H9 (cell line): ENCODE data around the gene SUMF1. TPM values are rescaled to one million over a fixed set of nuclear protein-coding genes. Genes with fewer than 3 reads are reported as not detected.
A peak's percentile ranks its signal among the peaks of the same experiment; 100 is the strongest.

ENCODE experiments used
- DNase-seq: peaks from one replicate; pipeline ENCODE4 v3.0.0-alpha.2; 2017
- H2AFZ ChIP-seq: one replicate; pipeline ENCODE4 v1.6.1; 2013; ENCODE audit warnings: mild to moderate bottlenecking, low read length, control low read depth, moderate library complexity
- H2AK5ac ChIP-seq: 2 replicates; pipeline ENCODE4 v1.6.1; 2013; ENCODE audit warnings: low read length, control low read depth, mixed read lengths; ENCODE audit not compliant: insufficient read length
- H2BK120ac ChIP-seq: one replicate; pipeline ENCODE4 v1.6.1; 2013; ENCODE audit warnings: low read depth, mild to moderate bottlenecking, low read length, control low read depth, inconsistent platforms; ENCODE audit not compliant: poor library complexity, severe bottlenecking
- H2BK12ac ChIP-seq: 2 replicates; pipeline ENCODE4 v1.6.1; 2013; ENCODE audit warnings: low read length, control low read depth, mixed read lengths, low read depth; ENCODE audit not compliant: insufficient read length
- H2BK15ac ChIP-seq: 2 replicates; pipeline ENCODE4 v1.6.1; 2013; ENCODE audit warnings: low read depth, low read length, control low read depth
- H2BK20ac ChIP-seq: one replicate; pipeline ENCODE4 v1.6.1; 2013; ENCODE audit warnings: low read depth, mild to moderate bottlenecking, low read length, control low read depth, inconsistent platforms; ENCODE audit not compliant: poor library complexity, severe bottlenecking
- H2BK5ac ChIP-seq: 2 replicates; pipeline ENCODE4 v1.6.1; 2013; ENCODE audit warnings: low read length, control low read depth, mixed read lengths; ENCODE audit not compliant: insufficient read length
- H3K14ac ChIP-seq: 2 replicates; pipeline ENCODE4 v1.6.1; 2013; ENCODE audit warnings: low read length, control low read depth; ENCODE audit not compliant: insufficient read depth
- H3K18ac ChIP-seq: 2 replicates; pipeline ENCODE4 v1.6.1; 2013; ENCODE audit warnings: low read depth, mild to moderate bottlenecking, mixed read lengths, low read length, control low read depth; ENCODE audit not compliant: insufficient read length
- H3K23ac ChIP-seq: 2 replicates; pipeline ENCODE4 v1.6.1; 2013; ENCODE audit warnings: low read length, control low read depth, mixed read lengths, low read depth; ENCODE audit not compliant: insufficient read length
- H3K23me2 ChIP-seq: 2 replicates; pipeline ENCODE4 v1.6.1; 2013; ENCODE audit warnings: low read depth, mild to moderate bottlenecking, mixed read lengths, low read length, control low read depth; ENCODE audit not compliant: insufficient read length, poor library complexity, severe bottlenecking
- H3K27ac ChIP-seq: 2 replicates; pipeline ENCODE4 v1.5.1; 2013; ENCODE audit warnings: low read length, control low read depth, mixed read lengths, low read depth; ENCODE audit not compliant: insufficient read length
- H3K27me3 ChIP-seq: 2 replicates; pipeline ENCODE4 v1.6.1; 2013; ENCODE audit warnings: low read length, control low read depth, inconsistent platforms; ENCODE audit not compliant: insufficient read depth
- H3K4ac ChIP-seq: 2 replicates; pipeline ENCODE4 v1.6.1; 2013; ENCODE audit warnings: low read depth, mild to moderate bottlenecking, control low read depth, inconsistent platforms, low read length, moderate library complexity
- H3K4me1 ChIP-seq: 2 replicates; pipeline ENCODE4 v1.6.1; 2013; ENCODE audit warnings: low read length, control low read depth, inconsistent platforms; ENCODE audit not compliant: insufficient read depth
- H3K4me2 ChIP-seq: 2 replicates; pipeline ENCODE4 v1.6.1; 2013; ENCODE audit warnings: low read length, control low read depth, mixed read lengths; ENCODE audit not compliant: insufficient read length, insufficient read depth
- H3K56ac ChIP-seq: 2 replicates; pipeline ENCODE4 v1.6.1; 2013; ENCODE audit warnings: low read depth, mild to moderate bottlenecking, mixed read lengths, low read length, control low read depth; ENCODE audit not compliant: insufficient read length
- H3K79me1 ChIP-seq: 2 replicates; pipeline ENCODE4 v1.6.1; 2013; ENCODE audit warnings: low read depth, mild to moderate bottlenecking, moderate library complexity, low read length, control low read depth, inconsistent platforms; ENCODE audit not compliant: insufficient read depth, poor library complexity, severe bottlenecking
- H3K79me2 ChIP-seq: 2 replicates; pipeline ENCODE4 v1.6.1; 2013; ENCODE audit warnings: low read length, control low read depth, inconsistent platforms; ENCODE audit not compliant: insufficient read depth
- H3K9ac ChIP-seq: 2 replicates; pipeline ENCODE4 v1.6.1; 2013; ENCODE audit warnings: low read length, control low read depth, mixed read lengths; ENCODE audit not compliant: insufficient read length; ENCODE audit errors: extremely low read depth
- H3K9me3 ChIP-seq: one replicate; pipeline ENCODE4 v1.6.1; 2013; ENCODE audit warnings: low read depth, low read length, inconsistent platforms; ENCODE audit not compliant: control insufficient read depth
- H3T11ph ChIP-seq: one replicate; pipeline ENCODE4 v1.6.1; 2013; ENCODE audit warnings: mild to moderate bottlenecking, low read length, control low read depth, inconsistent platforms
- H4K20me1 ChIP-seq: one replicate; pipeline ENCODE4 v1.6.1; 2013; ENCODE audit not compliant: control insufficient read depth, insufficient read length, insufficient read depth
- H4K5ac ChIP-seq: 2 replicates; pipeline ENCODE4 v1.6.1; 2013; ENCODE audit warnings: low read depth, mild to moderate bottlenecking, mixed read lengths, low read length, control low read depth; ENCODE audit not compliant: insufficient read length
- H4K8ac ChIP-seq: replicated peaks from 2 replicates; pipeline ENCODE4 v1.6.1; 2013; ENCODE audit warnings: low read length, control low read depth, mixed read lengths, low read depth; ENCODE audit not compliant: insufficient read length
- H4K91ac ChIP-seq: 2 replicates; pipeline ENCODE4 v1.6.1; 2013; ENCODE audit warnings: low read depth, mild to moderate bottlenecking, moderate library complexity, mixed read lengths, low read length, control low read depth; ENCODE audit not compliant: insufficient read length
- H3K27ac Mint-ChIP-seq, 3 experiments: 2 replicates in 2 of 3; 3 replicates in 1 of 3; pipeline ENCODE4 v1.8.0; 2020 to 2021; ENCODE audit warnings: mixed read lengths in 3 of 3, mild to moderate bottlenecking in 1 of 3, moderate library complexity in 1 of 3
- H3K27me3 Mint-ChIP-seq: 2 replicates; pipeline ENCODE4 v1.8.0; 2021; ENCODE audit warnings: low read depth, mild to moderate bottlenecking, moderate library complexity, mixed read lengths
- H3K36me3 Mint-ChIP-seq, 3 experiments: 2 replicates in 2 of 3; 3 replicates in 1 of 3; pipeline ENCODE4 v1.8.0; 2020 to 2021; ENCODE audit warnings: low read depth in 3 of 3, mixed read lengths in 3 of 3; ENCODE audit not compliant: insufficient read depth in 1 of 3
- H3K4me1 Mint-ChIP-seq, 2 experiments: 2 replicates each; pipeline ENCODE4 v1.8.0; 2020; ENCODE audit warnings: mixed read lengths in 2 of 2
- H3K4me3 Mint-ChIP-seq, 2 experiments: 2 replicates in 1 of 2; 3 replicates in 1 of 2; pipeline ENCODE4 v1.8.0; 2020 to 2021; ENCODE audit warnings: mild to moderate bottlenecking in 2 of 2, mixed read lengths in 2 of 2, moderate library complexity in 1 of 2
- H3K9me3 Mint-ChIP-seq, 2 experiments: 2 replicates in 1 of 2; 3 replicates in 1 of 2; pipeline ENCODE4 v1.8.0; 2020; ENCODE audit warnings: mild to moderate bottlenecking in 2 of 2, mixed read lengths in 2 of 2, moderate library complexity in 1 of 2
- CTCF ChIP-seq: fragments of 200-600 bp; sonication (generic); conservative IDR thresholded peaks from 3 replicates; pipeline ENCODE4 v1.8.0; 2021; ENCODE audit warnings: antibody characterized with exemption, mild to moderate bottlenecking
- whole genome bisulfite sequencing: extraction: QIAGEN DNeasy Blood & Tissue Kit; methylation state at CpG from one replicate; pipeline ENCODE4 v1.1.7; 2013; ENCODE audit warnings: missing lambda C conversion rate, low lambda C conversion rate, mixed read lengths; ENCODE audit not compliant: insufficient read length; ENCODE audit errors: extremely low coverage; 5-methylcytosine and 5-hydroxymethylcytosine counted together
- total RNA-seq: library from RNA; stranded (reverse); gene quantifications from 2 replicates; pipeline ENCODE4 v1.2.1, GENCODE V29; 2021

Gene SUMF1
- total RNA-seq, 1 experiment from 2014 or later: 9.5 TPM

- Histone ChIP-seq H4K5ac (no peak overlapping the region), H4K91ac (no peak overlapping the region), H3K23me2 (no peaks in the 10 kb centered on the region), H3K9me3 (no peaks in the 10 kb centered on the region), H2BK120ac (no peak overlapping the region), H2AFZ (no peak overlapping the region), H3K9ac (no peak overlapping the region), H3K79me1 (no peaks in the 10 kb centered on the region), H3K4me1 (peaks cover 3% of the 10 kb centered on the region; the same call in 1 of the 2 replicates), H2BK5ac (no peak overlapping the region), H3K23ac (no peak overlapping the region), H2BK20ac (no peak overlapping the region), H3K79me2 (no peaks in the 10 kb centered on the region), H2BK12ac (no peak overlapping the region), H3K56ac (no peak overlapping the region), H3K27me3 (no peaks in the 10 kb centered on the region), H3K18ac (no peak overlapping the region), H3K4ac (no peak overlapping the region), H3K4me2 (no peak overlapping the region), H3T11ph (no peak overlapping the region), H4K8ac (no peak overlapping the region), H3K14ac (no peak overlapping the region), H2AK5ac (no peak overlapping the region), H2BK15ac (no peak overlapping the region), H3K27ac (no peak overlapping the region), H4K20me1 (no peaks in the 10 kb centered on the region)
- no peak for DNase-seq
- no CpG with 5 or more reads among the region's 2 CpGs for WGBS
- Mint-ChIP-seq H3K4me1 (peaks cover 8 to 10% of the 10 kb centered on the region in 2 experiments), H3K27me3 (peaks cover 2% of the 10 kb centered on the region), H3K9me3 (peaks cover 0 to 3% of the 10 kb centered on the region in 2 experiments; a peak in 1 of 5 replicates), H3K36me3 (peaks cover 3 to 9% (median 6%) of the 10 kb centered on the region in 3 experiments; a peak in 5 of 7 replicates), H3K27ac (peak overlapping the region in 2 of 3 experiments; percentile 59 to 72; a peak in 2 of 7 replicates), H3K4me3 (no peak overlapping the region)
- TF ChIP-seq CTCF: no peak
These were observed 90.6 kb downstream of the SUMF1 start for GRCh38 chr3:4376499-4376898.
